HG03457 (cell line): Measurements from ENCODE around the gene FAM83G.

Source experiments
- ATAC-seq: cut with Tn5 transposase; IDR thresholded peaks from one replicate; pipeline ENCODE4 v1.9.1; 2021; ENCODE audit warnings: moderate number of reproducible peaks; ENCODE audit not compliant: unreplicated experiment

FAM83G gene

GRCh38 chr17:18993905-18994526 lies 10.5 kb downstream of the FAM83G start:
- no peak for ATAC-seq

- ATAC-seq, result no peak
Measured at GRCh38 chr17:18992454-18993130, 12.0 kb downstream of the FAM83G start.

GRCh38 chr17:18991531-18992315 lies 12.8 kb downstream of the FAM83G start:
- ATAC-seq, result no peak

DNA sequence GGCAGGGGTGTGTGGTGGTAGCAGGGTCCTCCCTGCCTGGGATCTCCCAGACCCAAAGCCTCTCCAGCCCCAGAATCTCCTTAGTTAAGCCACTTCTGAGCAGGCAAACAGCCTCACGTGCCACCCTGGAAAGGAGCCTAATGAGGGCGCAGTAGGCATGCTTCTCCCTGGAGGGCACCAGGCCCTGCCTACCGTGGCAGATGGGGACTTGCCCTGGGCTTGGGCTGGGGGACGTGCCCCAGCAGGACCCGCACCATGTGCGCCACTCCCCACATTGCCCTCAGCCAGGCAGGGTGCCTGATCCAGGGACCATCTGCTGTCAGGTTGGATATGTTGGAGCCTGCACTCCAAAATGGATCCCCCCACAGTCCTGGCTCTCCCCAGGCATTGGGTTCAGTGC lies 14.2 kb downstream of the FAM83G start:
- no peak for ATAC-seq

- no peak for ATAC-seq
Measured at GRCh38 chr17:18988546-18989173, 15.9 kb downstream of the FAM83G start.

- no peak for ATAC-seq
Measured at GRCh38 chr17:18987862-18988545, 16.6 kb downstream of the FAM83G start.

- ATAC-seq, result no peak
Measured at GRCh38 chr17:18987230-18987610, 17.3 kb downstream of the FAM83G start.

GRCh38 chr17:18986541-18987229 lies 17.9 kb downstream of the FAM83G start:
- no peak for ATAC-seq

- ATAC-seq, result no peak
Measured at GRCh38 chr17:18985475-18985874, 19.1 kb downstream of the FAM83G start.

DNA sequence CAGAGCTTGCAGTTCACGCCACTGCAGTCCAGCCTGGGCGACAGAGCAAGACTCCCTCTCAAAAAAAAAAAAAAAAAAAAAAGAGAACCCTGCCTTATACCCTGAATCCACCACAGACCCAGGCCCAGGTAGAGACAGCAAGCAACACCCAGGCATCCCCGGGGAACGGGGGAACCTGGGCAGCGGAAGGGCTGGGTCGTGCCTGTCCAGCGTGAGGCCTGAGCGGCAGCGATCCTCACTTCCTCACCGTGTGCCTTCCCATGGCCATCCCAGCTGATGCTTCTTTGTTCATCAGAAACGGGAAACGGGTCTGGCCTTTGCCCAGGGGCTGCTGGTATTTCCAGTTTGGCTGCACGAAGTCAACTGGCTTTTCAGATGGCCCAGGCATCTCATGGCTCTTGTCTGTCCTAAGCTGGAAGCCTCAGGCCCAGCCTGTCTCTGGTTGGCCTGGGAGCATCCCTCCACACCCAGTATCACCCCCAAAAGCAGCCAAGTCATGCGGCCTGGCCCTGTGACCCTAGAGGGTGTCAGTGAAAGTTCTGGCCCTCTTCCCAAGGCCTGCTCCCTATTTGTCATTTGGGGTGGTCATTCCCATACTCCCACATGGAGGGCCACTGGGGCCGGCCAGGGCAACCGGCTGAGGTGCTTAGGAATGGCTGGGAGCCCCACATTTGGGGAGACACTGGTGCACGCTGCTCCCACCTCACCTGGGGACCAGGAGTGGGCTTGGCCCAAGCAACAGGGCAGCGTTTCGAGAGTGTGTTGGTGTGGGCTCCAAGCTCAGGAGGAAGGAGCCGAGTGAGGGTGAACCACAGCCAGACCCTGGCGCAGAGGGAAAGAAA lies 20.1 kb downstream of the FAM83G start:
- no peak for ATAC-seq

- ATAC-seq, result no peak
Measured at GRCh38 chr17:18981642-18982424, 22.7 kb downstream of the FAM83G start.

- ATAC-seq, result no peak
Measured at GRCh38 chr17:18981335-18981641, 23.3 kb downstream of the FAM83G start.

DNA sequence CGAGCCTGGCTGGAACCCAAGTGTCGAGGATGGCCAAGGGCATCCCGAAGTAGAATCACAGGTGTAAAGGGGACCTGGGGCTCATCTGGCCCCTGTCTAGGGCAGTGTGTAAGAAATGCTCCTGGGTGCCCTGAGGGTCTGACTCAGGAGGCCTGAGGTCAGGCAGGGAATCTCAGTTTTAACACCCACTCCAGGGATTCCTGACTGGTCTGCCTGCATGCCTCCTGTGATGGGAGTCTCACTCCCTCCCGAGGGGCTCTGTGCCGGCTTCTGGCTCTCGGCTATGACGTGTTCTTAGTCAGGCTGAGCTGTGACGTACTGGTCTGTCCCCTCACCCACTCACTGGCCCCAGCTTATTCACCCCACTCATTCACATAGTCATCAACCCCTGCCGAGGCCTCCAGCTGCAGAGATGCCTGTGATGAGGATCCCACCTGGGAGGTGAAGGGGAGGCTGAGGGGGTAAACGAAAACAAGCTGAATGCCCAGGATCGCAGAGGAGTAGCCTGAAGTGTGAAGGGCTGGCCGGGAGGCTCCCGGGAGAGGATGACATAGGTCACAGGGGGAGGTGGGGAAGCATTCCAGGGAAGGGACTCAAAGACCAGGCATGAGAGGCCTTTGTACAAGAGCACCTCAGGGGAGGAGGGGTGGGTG lies 23.8 kb downstream of the FAM83G start:
- ATAC-seq, result no peak

GRCh38 chr17:18978655-18979054 lies 25.9 kb downstream of the FAM83G start:
- ATAC-seq, result no peak

DNA sequence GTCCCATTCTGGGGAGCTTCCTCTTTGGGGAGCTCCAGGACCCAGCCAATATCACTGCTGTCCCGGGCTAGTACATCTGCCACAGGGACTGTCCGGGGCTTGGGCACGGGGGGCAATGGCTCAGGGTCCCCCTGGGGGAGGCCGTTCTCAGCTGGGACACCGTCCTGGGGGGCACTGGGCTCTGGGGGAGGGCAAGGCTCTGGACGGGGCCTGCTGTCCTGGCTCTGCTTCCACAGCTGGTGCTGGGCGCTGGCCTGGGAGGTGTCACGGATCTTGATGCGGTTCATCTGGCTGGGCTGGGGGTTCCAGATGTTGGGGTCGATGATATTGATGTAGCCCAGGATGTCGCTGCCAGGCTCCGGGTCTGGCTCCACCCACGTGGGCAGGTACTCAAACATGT lies 26.5 kb downstream of the FAM83G start:
- no peak for ATAC-seq

DNA sequence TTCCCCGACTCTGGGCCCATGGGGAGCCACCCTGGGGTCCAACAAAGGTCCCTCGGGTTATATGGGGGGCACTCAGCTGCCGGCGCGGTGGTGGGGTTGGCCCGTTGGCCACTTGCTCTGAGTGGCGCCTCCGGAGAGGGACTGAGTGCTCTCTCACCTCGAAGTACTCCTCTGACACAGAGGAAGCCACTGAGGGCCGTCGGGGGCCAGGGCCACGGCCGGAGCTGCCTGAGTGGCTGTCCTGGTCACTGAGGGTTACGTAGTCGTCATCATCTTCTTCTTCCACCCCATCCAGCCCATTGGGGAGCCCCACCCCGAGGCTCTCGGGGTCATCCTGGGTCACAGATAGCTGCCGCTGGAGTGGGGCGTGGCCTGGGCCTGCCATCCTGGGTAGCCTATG lies 26.9 kb downstream of the FAM83G start:
- no peak for ATAC-seq

- ATAC-seq, result no peak
Measured at GRCh38 chr17:18977021-18977420, 27.5 kb downstream of the FAM83G start.

GRCh38 chr17:18976201-18976600 lies 28.4 kb downstream of the FAM83G start:
- no peak for ATAC-seq
